SK-MEL-5 (cell line): Measurements from ENCODE around the gene CAMK2N2. TPM values are rescaled to one million over a fixed set of nuclear protein-coding genes. Genes with fewer than 3 reads are reported as not detected.
"Not testable (repeated sequence)": the region's sequence is repeated elsewhere in the genome, so short reads cannot be mapped to it uniquely, and the experiment has no call there.

Source experiments
- DNase-seq: peaks from one replicate; pipeline ENCODE4 v3.0.0-alpha.2; 2016; ENCODE audit warnings: low read depth, low spot score
- in situ Hi-C: cut with HindIII; loops from 2 replicates; pipeline ENCODE4 v1.10.0; 2016; ENCODE audit warnings: low sequenced_read_pairs, high pct_unique_total_duplicates, low pct_unique_long_range_greater_than_20kb
- total RNA-seq: library from RNA; depleted of rRNA; stranded (reverse); fragments of >200 nt; shearing (Covaris generic); gene quantifications from 2 replicates; pipeline ENCODE4 v1.2.3, GENCODE V29; 2014

Gene CAMK2N2
- total RNA-seq, 1 experiment from 2014 or later: 0.77 TPM

- in situ Hi-C loops: no loop called here
- DNase-seq: no peak
Measured at GRCh38 chr3:184282941-184283340, 21.6 kb upstream of the CAMK2N2 start.

- in situ Hi-C loops: no loop called here
- no peak for DNase-seq
Measured at GRCh38 chr3:184277366-184277765, 16.0 kb upstream of the CAMK2N2 start.

- no peak for DNase-seq
Measured at GRCh38 chr3:184275961-184276910, 14.9 kb upstream of the CAMK2N2 start, which contains the start of gene ECE2. Gene ECE2, plus strand, starts transcription at chr3:184276022. Its CDS starts 132 bp downstream, at chr3:184276154.

GRCh38 chr3:184275381-184275701 lies 14.0 kb upstream of the CAMK2N2 start:
- in situ Hi-C loops: no loop called here
- no peak for DNase-seq

More at GRCh38 chr3:184275961-184276910, 14.9 kb upstream of the CAMK2N2 start, which contains the start of gene ECE2:
- in situ Hi-C loops: no loop called here

- in situ Hi-C loops: no loop called here
- no peak for DNase-seq
Measured at GRCh38 chr3:184272269-184272668, 10.9 kb upstream of the CAMK2N2 start.

GRCh38 chr3:184267249-184267648 lies 5.9 kb upstream of the CAMK2N2 start:
- DNase-seq, in situ Hi-C loops: not testable (repeated sequence)

GRCh38 chr3:184262764-184263179 lies 1.4 kb upstream of the CAMK2N2 start:
- in situ Hi-C loops: no loop called here
- no peak for DNase-seq

GRCh38 chr3:184261854-184262763 lies 756 bp upstream of the CAMK2N2 start:
- in situ Hi-C loops: no loop called here
- DNase-seq: peak; percentile 41

- in situ Hi-C loops: no loop called here
- DNase-seq: no peak
Measured at GRCh38 chr3:184260724-184261269, 556 bp downstream of the CAMK2N2 start.

- in situ Hi-C loops: no loop called here
- no peak for DNase-seq
Measured at GRCh38 chr3:184259878-184260723, 1.3 kb downstream of the CAMK2N2 start.

GRCh38 chr3:184259396-184259877 lies 1.9 kb downstream of the CAMK2N2 start:
- in situ Hi-C loops: no loop called here
- no peak for DNase-seq

- in situ Hi-C loops: no loop called here
- DNase-seq: no peak
Measured at GRCh38 chr3:184258926-184259325, 2.4 kb downstream of the CAMK2N2 start.

- DNase-seq: no peak
- in situ Hi-C loops: no loop called here
Measured at GRCh38 chr3:184257083-184257915, 4.1 kb downstream of the CAMK2N2 start.

GRCh38 chr3:184255291-184256039 lies 5.9 kb downstream of the CAMK2N2 start:
- in situ Hi-C loops: no loop called here
- DNase-seq: no peak

GRCh38 chr3:184250167-184250828 lies 11.1 kb downstream of the CAMK2N2 start:
- in situ Hi-C loops: no loop called here
- peak; percentile 94 for DNase-seq
